ENCODE results near the gene VPS51.
"Not testable (repeated sequence)": the region's sequence is repeated elsewhere in the genome, so short reads cannot be mapped to it uniquely, and the experiment has no call there.

VPS51 gene

GRCh38 chr11:65136515-65137096 is 40.6 kb downstream of the VPS51 start:
- no peak for DNase-seq

DNA sequence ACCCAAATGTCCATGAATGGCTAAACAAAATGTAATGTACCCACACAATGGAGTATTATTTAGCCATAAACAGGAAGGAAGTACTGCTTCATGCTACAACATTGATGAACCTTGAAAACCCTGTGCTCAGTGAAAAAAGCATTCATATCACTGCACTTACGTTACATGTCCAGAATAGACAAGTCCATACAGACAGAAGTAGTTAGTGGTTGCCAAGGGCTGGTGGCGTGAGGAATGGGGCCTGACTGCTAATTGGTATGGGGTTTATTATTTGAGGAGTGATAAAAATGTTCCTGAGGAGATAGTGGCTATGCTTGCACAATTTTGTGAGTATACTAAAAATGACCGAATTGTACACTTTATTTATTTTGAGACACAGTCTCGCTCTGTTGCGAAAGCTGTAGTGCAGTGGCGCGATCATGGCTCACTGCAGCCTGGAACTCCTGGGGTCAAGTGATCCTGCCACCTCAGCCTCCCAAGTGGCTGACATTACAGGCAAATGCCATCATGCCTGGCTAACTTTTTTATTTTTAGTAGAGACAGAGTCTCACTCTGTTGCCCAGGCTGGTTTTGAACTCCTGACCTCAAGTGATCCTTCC is 46.0 kb downstream of the VPS51 start:
- no peak for DNase-seq

DNA sequence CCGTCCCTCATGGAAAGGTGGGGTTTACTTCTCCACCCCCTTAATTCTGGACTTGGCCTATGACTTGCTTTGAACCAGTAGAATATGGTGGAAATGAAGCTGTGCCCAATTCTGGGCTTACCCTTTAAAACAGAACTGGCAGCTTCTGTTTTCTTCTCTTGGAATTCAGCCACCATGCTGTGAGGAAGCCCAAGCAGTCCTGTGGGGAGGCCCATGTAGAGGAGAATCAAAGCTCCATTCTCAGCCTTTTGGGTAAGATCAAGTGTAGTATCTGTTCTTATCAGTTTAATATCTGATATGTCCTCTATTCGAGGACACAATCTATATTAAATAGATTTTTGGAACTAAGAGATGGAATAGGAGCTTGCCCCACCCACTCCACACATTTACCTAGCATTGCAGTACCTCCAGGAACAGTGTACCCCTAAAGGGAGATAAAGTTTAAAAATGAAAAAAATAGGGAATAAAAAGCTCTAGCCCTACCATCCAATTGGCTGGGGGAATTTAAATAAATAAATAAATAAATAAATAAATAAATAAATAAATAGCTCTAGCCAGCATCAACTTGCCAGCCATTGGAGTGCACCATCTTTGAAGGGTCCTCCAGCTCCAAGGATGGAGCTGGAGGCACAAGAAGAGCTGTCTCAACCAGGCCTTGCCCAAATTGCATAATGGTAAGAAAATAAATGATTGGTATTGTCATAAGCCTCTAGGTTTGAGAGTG is 51.5 kb downstream of the VPS51 start:
- no peak for DNase-seq

DNA sequence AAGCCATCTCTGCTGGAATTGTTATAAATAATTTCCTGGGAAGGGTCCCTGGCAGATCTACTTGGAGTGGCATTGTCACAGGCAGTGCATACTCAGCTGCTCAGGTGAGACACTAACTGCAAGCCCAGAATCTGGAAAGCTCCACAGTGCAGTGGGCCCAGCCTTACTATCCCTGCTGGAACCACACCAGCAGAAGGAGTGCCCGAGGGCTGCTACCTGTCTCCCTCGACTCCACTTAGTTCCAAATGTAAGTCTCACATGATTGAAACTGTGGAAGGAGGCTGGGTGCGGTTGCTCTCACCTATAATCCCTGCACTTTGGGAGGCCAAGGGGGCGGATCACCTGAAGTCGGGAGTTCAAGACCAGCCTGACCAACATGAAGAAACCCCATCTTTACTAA is 52.6 kb downstream of the VPS51 start:
- no peak for DNase-seq

DNA sequence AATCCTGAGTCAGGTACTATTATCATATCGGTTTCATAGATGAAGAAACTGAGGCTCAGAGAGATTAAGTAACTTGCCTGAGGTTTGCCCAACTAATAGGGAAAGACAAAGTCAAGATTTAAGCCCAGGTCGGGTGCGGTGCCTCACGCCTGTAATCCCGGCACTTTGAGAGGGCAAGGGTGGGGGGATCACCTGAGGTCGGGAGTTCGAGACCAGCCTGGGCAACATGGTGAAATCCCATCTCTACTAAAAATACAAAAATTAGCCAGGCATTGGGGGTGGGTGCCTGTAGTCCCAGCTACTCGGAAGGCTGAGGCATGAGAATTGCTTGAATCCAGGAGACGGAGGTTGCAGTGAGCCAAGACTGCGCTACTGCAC is 54.1 kb downstream of the VPS51 start:
- not testable (repeated sequence) for DNase-seq

DNA sequence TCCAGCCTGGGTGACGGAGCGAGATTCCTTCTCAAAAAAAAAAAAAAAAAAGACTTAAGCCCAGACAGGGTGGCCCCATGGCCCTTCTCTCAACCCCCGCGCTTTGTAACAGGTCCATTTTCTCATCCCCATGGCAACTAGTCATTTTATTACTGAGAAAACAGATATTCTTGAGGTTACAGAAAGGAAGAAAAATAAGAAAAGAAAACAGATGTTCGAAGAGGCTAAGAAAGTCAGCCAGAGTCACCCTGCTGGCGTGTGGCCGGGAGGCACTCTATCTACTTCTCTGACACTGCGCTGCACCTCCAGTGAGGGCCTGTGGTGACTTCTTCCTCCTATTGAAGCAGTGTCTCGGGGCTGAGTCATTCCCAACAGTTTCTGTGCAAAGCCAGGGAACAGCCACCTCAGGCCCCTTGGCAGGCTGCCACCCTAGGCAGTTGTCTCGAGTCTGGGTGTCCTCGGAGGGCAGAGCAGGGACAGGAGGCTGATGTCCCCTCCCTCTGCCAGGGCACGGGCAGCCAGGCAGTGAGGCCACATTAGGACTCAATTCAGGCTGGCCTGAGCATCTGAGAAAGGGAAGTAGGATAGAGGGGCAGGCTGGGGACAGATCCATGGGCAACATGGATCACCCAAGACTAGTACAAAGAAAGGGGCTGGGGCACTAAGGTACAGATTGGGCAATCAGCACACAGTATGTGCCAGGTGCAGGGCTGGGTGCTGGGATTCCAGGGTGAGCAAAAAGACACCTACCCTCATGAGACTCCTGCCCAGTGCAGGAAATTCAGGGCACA is 54.7 kb downstream of the VPS51 start:
- DNase-seq, result no peak

DNA sequence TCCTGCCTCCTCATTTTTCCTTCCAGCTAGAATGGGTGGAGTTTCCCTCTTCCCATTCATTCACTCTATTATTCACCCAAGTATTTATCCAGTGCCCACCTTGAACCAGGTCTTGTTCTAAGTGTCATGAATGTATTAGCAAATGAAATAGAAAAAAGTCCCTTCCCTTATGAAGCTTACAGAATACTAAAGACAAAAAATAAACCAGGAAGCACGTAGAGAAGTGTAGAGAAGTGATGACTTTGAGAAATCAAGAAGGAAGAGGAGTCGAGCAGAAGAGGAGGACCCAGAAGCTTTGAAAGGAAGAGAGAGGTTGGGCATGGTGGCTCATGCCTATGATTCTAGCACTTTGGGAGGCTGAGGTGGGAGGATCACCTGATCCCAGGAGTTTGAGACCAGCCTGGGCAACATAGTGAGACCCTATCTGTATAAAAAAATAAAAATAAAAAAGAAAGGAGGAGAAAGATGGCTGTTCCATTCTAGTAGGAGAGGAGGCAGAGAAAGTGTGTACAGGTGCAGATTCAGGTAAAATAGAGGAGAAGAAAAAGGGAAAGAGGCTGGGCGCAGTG is 55.4 kb downstream of the VPS51 start:
- DNase-seq, result no peak

GRCh38 chr11:65152122-65152521 is 56.1 kb downstream of the VPS51 start:
- DNase-seq, result no peak

- DNase-seq, result no peak
Measured at GRCh38 chr11:65156256-65156655, 60.2 kb downstream of the VPS51 start.

- no peak for DNase-seq
Measured at GRCh38 chr11:65156926-65157325, 60.9 kb downstream of the VPS51 start.

DNA sequence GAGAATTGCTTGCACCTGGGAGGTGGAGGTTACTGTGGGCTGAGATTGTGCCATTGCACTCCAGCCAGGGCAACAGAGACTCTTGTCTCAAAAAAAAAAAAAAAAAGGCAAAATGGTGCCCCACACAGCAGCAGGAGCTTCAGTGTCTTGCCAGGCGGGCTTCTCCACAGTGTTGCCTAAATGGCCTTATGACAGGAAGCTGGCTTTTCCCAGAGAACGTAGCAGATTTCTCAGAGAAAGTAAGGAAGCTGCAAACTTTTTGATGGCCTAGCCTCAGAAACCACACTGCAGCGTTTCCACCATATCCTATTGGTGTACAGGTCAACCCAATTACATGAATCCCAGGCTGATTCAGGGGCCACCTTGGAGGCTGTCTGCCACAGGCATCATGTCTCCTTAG is 61.3 kb downstream of the VPS51 start:
- DNase-seq, result no peak

- no peak for DNase-seq
Measured at GRCh38 chr11:65159012-65159411, 63.0 kb downstream of the VPS51 start.

DNA sequence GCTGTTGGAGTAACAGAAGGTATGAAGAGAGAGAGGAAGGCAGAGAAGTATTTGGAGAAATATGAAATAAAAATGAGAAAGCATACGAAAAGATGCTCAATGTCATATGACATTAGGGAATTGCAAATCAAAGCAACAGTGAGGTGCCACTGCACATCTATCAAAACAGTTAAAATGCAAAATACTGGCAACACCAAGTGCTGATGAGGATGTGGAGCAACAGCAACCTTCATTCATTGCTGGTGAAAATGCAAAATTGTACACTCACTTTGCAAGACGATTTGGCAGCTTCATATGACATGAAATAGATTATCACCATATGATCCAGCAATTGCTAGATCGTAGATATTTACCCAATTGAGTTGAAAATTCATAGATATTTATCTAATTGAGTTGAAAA is 64.6 kb downstream of the VPS51 start:
- DNase-seq, result no peak
